ENCODE measurements around the gene TMEM147.
"Not testable (repeated sequence)": the region's sequence is repeated elsewhere in the genome, so short reads cannot be mapped to it uniquely, and the experiment has no call there.

TMEM147 gene

DNA sequence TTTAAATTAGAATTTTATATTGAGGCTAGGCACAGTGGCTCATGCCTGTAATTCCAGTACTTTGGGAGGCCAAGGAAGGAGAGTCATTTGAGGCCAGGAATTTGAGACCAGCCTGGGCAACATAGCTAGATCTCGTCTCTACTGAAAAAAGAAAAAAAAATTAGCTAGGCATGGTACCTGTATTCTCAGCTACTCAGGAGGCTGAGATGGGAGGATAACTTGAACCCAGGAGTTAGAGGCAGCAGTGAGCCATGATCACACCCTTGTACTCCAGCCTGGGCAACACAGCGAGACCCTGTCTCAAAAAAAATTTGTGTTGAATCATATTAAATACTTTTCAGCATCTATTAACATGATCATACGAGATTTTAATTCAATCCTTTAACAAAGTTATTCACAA lies 45.4 kb downstream of the TMEM147 start:
- Histone ChIP-seq H3K4me1 (ENCODE audit: insufficient read depth, low read length, severe bottlenecking) (no peaks in the 10 kb centered on the region), H3K36me3 (ENCODE audit: insufficient read depth, low read length) (no peaks in the 10 kb centered on the region; the same call in 1 of the 2 replicates), H3K9me2 (ENCODE audit: low read depth, low read length) (no peaks in the 10 kb centered on the region), H3K4me3 (ENCODE audit: low read depth, low read length, poor library complexity, severe bottlenecking) (no peak overlapping the region), H3K79me2 (ENCODE audit: insufficient read depth, low read length) (no peaks in the 10 kb centered on the region), H3K9me3 (ENCODE audit: low read length) (no peaks in the 10 kb centered on the region), H4K20me1 (ENCODE audit: insufficient read depth, low read length) (no peaks in the 10 kb centered on the region), H3F3A (ENCODE audit: insufficient read depth, low read length) (no peaks in the 10 kb centered on the region), H2AFZ (ENCODE audit: low read length) (no peak overlapping the region), H3K27me3 (ENCODE audit: insufficient read depth, low read length) (peaks cover 4% of the 10 kb centered on the region; the same call in 1 of the 2 replicates), H3K27ac (ENCODE audit: low read depth, low read length, poor library complexity, severe bottlenecking) (no peak overlapping the region), H3K4me2 (ENCODE audit: low read length) (no peak overlapping the region), H3K9ac (ENCODE audit: low read length) (no peak overlapping the region)
- no peak for TF ChIP-seq EZH2 (IDR thresholded peaks at IDR 0.05; ENCODE audit: borderline replicate concordance, low read length)
- TF ChIP-seq, protein P1, sequence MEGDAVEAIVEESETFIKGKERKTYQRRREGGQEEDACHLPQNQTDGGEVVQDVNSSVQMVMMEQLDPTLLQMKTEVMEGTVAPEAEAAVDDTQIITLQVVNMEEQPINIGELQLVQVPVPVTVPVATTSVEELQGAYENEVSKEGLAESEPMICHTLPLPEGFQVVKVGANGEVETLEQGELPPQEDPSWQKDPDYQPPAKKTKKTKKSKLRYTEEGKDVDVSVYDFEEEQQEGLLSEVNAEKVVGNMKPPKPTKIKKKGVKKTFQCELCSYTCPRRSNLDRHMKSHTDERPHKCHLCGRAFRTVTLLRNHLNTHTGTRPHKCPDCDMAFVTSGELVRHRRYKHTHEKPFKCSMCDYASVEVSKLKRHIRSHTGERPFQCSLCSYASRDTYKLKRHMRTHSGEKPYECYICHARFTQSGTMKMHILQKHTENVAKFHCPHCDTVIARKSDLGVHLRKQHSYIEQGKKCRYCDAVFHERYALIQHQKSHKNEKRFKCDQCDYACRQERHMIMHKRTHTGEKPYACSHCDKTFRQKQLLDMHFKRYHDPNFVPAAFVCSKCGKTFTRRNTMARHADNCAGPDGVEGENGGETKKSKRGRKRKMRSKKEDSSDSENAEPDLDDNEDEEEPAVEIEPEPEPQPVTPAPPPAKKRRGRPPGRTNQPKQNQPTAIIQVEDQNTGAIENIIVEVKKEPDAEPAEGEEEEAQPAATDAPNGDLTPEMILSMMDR (IDR thresholded peaks at IDR 0.05; ENCODE audit: low read length): no peak

DNA sequence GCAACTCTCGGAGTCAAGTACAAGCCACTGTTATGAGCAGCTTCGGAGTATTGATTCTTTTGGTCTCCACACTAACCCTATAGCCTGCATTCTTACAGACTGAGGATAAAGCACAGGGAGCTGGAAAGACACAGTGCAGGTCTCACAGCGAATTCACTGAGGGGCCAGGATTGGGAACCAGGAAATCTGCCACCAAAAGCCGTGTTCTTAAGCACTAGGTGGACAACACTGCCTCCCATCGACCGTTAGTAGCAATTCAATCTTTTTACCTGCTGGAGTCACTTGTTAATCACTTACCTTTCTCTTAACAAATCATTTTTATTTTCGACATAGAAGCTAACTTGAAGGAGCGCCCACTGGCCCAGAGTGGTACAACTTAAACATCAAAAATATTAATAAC lies 46.8 kb downstream of the TMEM147 start:
- Histone ChIP-seq H3K27me3 (ENCODE audit: insufficient read depth, low read length) (no peaks in the 10 kb centered on the region), H3F3A (ENCODE audit: insufficient read depth, low read length) (no peaks in the 10 kb centered on the region), H3K36me3 (ENCODE audit: insufficient read depth, low read length) (no peaks in the 10 kb centered on the region), H3K4me3 (ENCODE audit: low read depth, low read length, poor library complexity, severe bottlenecking) (no peak overlapping the region), H3K4me1 (ENCODE audit: insufficient read depth, low read length, severe bottlenecking) (no peaks in the 10 kb centered on the region), H3K9ac (ENCODE audit: low read length) (no peak overlapping the region), H3K9me2 (ENCODE audit: low read depth, low read length) (no peaks in the 10 kb centered on the region), H3K9me3 (ENCODE audit: low read length) (no peaks in the 10 kb centered on the region), H3K79me2 (ENCODE audit: insufficient read depth, low read length) (no peaks in the 10 kb centered on the region), H3K27ac (ENCODE audit: low read depth, low read length, poor library complexity, severe bottlenecking) (no peak overlapping the region), H2AFZ (ENCODE audit: low read length) (no peak overlapping the region), H3K4me2 (ENCODE audit: low read length) (no peak overlapping the region), H4K20me1 (ENCODE audit: insufficient read depth, low read length) (no peaks in the 10 kb centered on the region)
- TF ChIP-seq, protein P1 (IDR thresholded peaks at IDR 0.05; ENCODE audit: low read length): peak; percentile 75
- no peak for TF ChIP-seq EZH2 (IDR thresholded peaks at IDR 0.05; ENCODE audit: borderline replicate concordance, low read length)

DNA sequence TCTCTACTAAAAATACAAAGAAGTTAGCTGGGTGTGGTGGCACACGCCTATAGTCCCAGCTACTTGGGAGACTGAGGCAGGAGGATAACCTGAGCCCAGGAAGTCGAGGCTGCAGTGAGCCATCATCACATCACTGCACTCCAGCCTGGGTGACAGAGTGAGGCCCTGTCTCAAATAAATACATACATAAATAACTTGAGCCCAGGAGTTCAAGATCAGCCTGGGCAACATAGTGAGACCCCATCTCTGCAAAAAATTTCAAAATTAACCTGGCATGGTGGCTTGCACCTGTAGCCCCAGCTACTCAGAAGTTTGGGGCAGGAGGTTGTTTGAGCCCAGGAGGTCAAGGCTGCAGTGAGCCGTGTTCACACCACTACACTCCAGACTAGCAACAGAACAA lies 49.6 kb downstream of the TMEM147 start:
- not testable (repeated sequence) for H3K9me3 ChIP-seq (ENCODE audit: low read length); H3K27ac ChIP-seq (ENCODE audit: low read depth, low read length, poor library complexity, severe bottlenecking); H3K4me1 ChIP-seq (ENCODE audit: insufficient read depth, low read length, severe bottlenecking); H3K4me3 ChIP-seq (ENCODE audit: low read depth, low read length, poor library complexity, severe bottlenecking); H3K27me3 ChIP-seq (ENCODE audit: insufficient read depth, low read length); H3K9me2 ChIP-seq (ENCODE audit: low read depth, low read length); H3K36me3 ChIP-seq (ENCODE audit: insufficient read depth, low read length); H3K9ac ChIP-seq (ENCODE audit: low read length); H3F3A ChIP-seq (ENCODE audit: insufficient read depth, low read length); H2AFZ ChIP-seq (ENCODE audit: low read length); H3K79me2 ChIP-seq (ENCODE audit: insufficient read depth, low read length); H3K4me2 ChIP-seq (ENCODE audit: low read length); H4K20me1 ChIP-seq (ENCODE audit: insufficient read depth, low read length)

DNA sequence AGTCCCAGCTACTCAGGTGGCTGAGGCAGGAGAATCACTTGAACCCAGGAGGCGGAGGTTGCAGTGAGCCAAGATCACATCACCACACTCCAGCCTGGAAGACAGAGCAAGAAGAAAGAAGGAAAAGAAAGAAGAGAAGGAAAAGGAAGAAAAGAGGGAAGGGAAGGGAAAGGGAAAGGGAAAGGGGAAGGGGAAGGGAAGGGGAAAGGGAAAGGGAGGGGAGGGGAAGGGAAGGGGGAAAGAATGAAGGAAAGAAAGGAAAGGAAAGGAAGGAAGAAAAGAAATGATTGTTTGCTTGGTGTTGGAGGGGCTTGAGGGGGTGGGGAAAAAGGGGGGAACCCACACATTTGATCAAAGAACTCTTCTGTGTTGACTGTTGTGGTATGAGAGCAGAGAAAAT lies 50.5 kb downstream of the TMEM147 start:
- Histone ChIP-seq H3K27ac (ENCODE audit: low read depth, low read length, poor library complexity, severe bottlenecking) (no peak overlapping the region), H3K79me2 (ENCODE audit: insufficient read depth, low read length) (no peaks in the 10 kb centered on the region), H3K4me3 (ENCODE audit: low read depth, low read length, poor library complexity, severe bottlenecking) (no peak overlapping the region), H3K9me2 (ENCODE audit: low read depth, low read length) (no peaks in the 10 kb centered on the region), H3K27me3 (ENCODE audit: insufficient read depth, low read length) (no peaks in the 10 kb centered on the region), H4K20me1 (ENCODE audit: insufficient read depth, low read length) (no peaks in the 10 kb centered on the region), H3K36me3 (ENCODE audit: insufficient read depth, low read length) (no peaks in the 10 kb centered on the region), H3K4me1 (ENCODE audit: insufficient read depth, low read length, severe bottlenecking) (no peaks in the 10 kb centered on the region), H3F3A (ENCODE audit: insufficient read depth, low read length) (no peaks in the 10 kb centered on the region), H3K4me2 (ENCODE audit: low read length) (no peak overlapping the region), H3K9me3 (ENCODE audit: low read length) (no peaks in the 10 kb centered on the region), H2AFZ (ENCODE audit: low read length) (no peak overlapping the region), H3K9ac (ENCODE audit: low read length) (no peak overlapping the region)
- TF ChIP-seq, protein P1 (IDR thresholded peaks at IDR 0.05; ENCODE audit: low read length): no peak
- no peak for TF ChIP-seq EZH2 (IDR thresholded peaks at IDR 0.05; ENCODE audit: borderline replicate concordance, low read length)

All from OCI-LY1 (cell line).